HFF-Myc (cell line): ENCODE data around the gene EIF4G2.

ENCODE experiments used
- DNase-seq: peaks from one replicate; pipeline ENCODE4 v3.0.0-alpha.2; 2011; ENCODE audit warnings: low read depth; ENCODE audit errors: extremely low read depth
- H3K4me3 ChIP-seq: replicated peaks from 2 replicates; pipeline ENCODE4 v1.5.1; 2011; ENCODE audit warnings: low read depth, mild to moderate bottlenecking, control low read depth, low read length
- CTCF ChIP-seq: IDR thresholded peaks from 2 replicates; pipeline ENCODE4 v1.5.1; 2012; ENCODE audit warnings: mild to moderate bottlenecking, low read depth, low read length, control low read depth; ENCODE audit errors: missing control alignments

EIF4G2 gene

DNA sequence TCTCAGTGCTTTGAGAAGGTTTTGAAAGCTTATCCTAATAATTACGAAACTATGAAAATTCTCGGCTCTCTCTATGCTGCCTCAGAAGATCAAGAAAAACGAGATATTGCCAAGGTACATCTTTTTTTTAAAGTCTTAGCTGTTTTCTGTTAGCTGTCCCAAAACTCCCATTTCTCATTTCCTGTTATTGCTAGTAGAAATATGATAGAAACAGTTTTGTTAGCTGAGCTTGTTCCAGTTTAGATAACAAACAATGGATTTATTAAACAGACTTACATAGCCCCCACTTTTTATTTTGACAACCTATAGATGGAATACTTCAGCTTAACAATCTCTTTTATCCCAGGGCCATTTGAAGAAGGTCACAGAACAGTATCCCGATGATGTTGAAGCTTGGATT lies 45.0 kb downstream of the EIF4G2 start:
- H3K4me3 ChIP-seq = no peak overlapping the region
- no peak for TF ChIP-seq CTCF
- DNase-seq = no peak

GRCh38 chr11:10762913-10763421 lies 45.8 kb downstream of the EIF4G2 start:
- no peak overlapping the region for H3K4me3 ChIP-seq
- TF ChIP-seq CTCF = no peak
- DNase-seq = no peak

DNA sequence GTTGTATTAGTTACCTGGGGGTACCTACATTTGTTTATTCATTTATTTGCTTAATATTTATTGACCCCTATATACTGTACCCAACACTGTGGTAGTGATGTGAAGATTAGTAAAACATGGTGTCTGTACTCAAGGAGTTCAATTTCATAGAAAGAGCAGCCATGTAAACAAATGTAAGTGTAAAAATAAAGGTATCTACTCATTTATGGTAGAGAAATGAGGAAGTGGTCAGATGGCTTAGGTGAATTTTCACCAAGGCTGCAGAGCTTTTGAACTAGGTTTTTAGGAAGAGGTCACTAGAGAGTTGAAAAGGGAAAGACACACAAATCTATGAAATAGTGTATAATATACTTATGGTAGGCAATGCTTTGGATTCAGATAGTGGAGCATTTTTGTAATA lies 46.5 kb downstream of the EIF4G2 start:
- TF ChIP-seq CTCF = no peak
- DNase-seq = no peak
- H3K4me3 ChIP-seq = no peak overlapping the region

- no peak for TF ChIP-seq CTCF
- H3K4me3 ChIP-seq = no peak overlapping the region
- DNase-seq = no peak
These were observed 47.5 kb downstream of the EIF4G2 start for GRCh38 chr11:10761085-10761698.

GRCh38 chr11:10758957-10759356 lies 49.8 kb downstream of the EIF4G2 start:
- no peak for TF ChIP-seq CTCF
- no peak for DNase-seq
- H3K4me3 ChIP-seq = no peak overlapping the region

GRCh38 chr11:10752486-10752885 lies 56.2 kb downstream of the EIF4G2 start:
- peak overlapping the region; percentile 63 for H3K4me3 ChIP-seq
- TF ChIP-seq CTCF = no peak
- DNase-seq = no peak

GRCh38 chr11:10752061-10752460 lies 56.7 kb downstream of the EIF4G2 start:
- no peak for TF ChIP-seq CTCF
- peak overlapping the region; percentile 63 for H3K4me3 ChIP-seq
- no peak for DNase-seq
